HL-60 (cell line): ENCODE results near the gene PANK4.

Experiments used
- DNase-seq, 2 experiments: peaks; one replicate each; pipeline ENCODE4 v3.0.0-alpha.2; 2010 to 2020; ENCODE audit warnings: low read depth in 1 of 2, low spot score in 1 of 2
- H3K27ac ChIP-seq: fragments of 250-450 bp; sonication (Bioruptor Pico); replicated peaks from 2 replicates; pipeline ENCODE4 v1.5.1; 2020; ENCODE audit warnings: mild to moderate bottlenecking, moderate library complexity
- H3K27me3 ChIP-seq: fragments of 250-450 bp; sonication (Bioruptor Pico); 2 replicates; pipeline ENCODE4 v1.5.1; 2021; ENCODE audit warnings: mild to moderate bottlenecking, moderate library complexity; ENCODE audit not compliant: insufficient read depth, poor library complexity, severe bottlenecking
- H3K4me3 ChIP-seq: replicated peaks from 2 replicates; pipeline ENCODE4 v1.5.1; 2011; ENCODE audit warnings: mild to moderate bottlenecking, control low read depth, low read length; ENCODE audit not compliant: insufficient read depth
- GABPA ChIP-seq: IDR thresholded peaks from 2 replicates; pipeline ENCODE4 v1.6.1; 2012; ENCODE audit warnings: low read depth
- POLR2AphosphoS5 ChIP-seq: IDR thresholded peaks from 2 replicates; pipeline ENCODE4 v1.6.1; 2012; ENCODE audit warnings: low read depth
- SPI1 ChIP-seq: IDR thresholded peaks from 2 replicates; pipeline ENCODE4 v1.6.1; 2012; ENCODE audit warnings: low read depth, mild to moderate bottlenecking, borderline replicate concordance
- TF ChIP-seq, protein P1 (sequence below): IDR thresholded peaks from 2 replicates; pipeline ENCODE4 v1.6.1; 2012; ENCODE audit warnings: low read depth; ENCODE audit not compliant: insufficient replicate concordance
- TF ChIP-seq, protein P2 (sequence below): IDR thresholded peaks from one replicate; pipeline ENCODE4 v1.5.1; 2011; ENCODE audit warnings: low read length, control low read depth, inconsistent platforms; ENCODE audit not compliant: insufficient read depth

PANK4 gene

DNA sequence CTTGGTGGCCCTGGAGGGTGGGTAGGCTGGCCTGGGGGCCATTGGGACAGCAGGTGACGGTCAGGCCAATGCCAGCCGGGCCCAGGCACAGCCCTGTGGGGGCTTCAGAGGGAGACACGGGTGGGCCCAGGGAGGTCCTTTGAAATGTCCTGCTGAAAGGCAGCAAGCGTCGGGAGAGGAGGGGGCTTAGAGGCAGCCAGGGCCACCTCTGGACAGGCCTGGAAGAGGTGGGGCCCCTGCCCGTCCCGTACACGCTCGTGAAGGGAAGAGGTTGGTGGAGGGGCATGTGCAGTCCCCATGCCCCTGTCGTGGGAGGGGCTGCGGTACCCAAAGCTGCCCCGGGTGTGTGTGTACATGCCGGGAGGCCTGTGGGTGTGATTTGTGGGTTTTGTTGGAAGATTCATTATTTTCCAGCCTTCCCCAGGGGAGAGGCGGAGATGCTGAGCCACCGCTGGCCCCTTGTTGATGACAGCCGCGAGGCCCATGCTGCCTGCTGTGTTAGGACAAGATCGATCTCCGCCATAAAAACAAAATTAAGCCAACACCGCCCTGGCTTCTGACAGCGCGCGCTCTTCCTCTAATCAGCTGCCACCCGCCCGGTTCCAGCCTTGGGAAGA is 53.7 kb downstream of the PANK4 start:
- DNase-seq = no peak
- Histone ChIP-seq H3K27ac (no peak overlapping the region), H3K27me3 (peaks cover 8% of the 10 kb centered on the region), H3K4me3 (no peak overlapping the region)
- TF ChIP-seq SPI1 (no peak), POLR2AphosphoS5 (no peak), GABPA (no peak)
- TF ChIP-seq, protein P1, sequence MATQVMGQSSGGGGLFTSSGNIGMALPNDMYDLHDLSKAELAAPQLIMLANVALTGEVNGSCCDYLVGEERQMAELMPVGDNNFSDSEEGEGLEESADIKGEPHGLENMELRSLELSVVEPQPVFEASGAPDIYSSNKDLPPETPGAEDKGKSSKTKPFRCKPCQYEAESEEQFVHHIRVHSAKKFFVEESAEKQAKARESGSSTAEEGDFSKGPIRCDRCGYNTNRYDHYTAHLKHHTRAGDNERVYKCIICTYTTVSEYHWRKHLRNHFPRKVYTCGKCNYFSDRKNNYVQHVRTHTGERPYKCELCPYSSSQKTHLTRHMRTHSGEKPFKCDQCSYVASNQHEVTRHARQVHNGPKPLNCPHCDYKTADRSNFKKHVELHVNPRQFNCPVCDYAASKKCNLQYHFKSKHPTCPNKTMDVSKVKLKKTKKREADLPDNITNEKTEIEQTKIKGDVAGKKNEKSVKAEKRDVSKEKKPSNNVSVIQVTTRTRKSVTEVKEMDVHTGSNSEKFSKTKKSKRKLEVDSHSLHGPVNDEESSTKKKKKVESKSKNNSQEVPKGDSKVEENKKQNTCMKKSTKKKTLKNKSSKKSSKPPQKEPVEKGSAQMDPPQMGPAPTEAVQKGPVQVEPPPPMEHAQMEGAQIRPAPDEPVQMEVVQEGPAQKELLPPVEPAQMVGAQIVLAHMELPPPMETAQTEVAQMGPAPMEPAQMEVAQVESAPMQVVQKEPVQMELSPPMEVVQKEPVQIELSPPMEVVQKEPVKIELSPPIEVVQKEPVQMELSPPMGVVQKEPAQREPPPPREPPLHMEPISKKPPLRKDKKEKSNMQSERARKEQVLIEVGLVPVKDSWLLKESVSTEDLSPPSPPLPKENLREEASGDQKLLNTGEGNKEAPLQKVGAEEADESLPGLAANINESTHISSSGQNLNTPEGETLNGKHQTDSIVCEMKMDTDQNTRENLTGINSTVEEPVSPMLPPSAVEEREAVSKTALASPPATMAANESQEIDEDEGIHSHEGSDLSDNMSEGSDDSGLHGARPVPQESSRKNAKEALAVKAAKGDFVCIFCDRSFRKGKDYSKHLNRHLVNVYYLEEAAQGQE = no peak
- TF ChIP-seq, protein P2, sequence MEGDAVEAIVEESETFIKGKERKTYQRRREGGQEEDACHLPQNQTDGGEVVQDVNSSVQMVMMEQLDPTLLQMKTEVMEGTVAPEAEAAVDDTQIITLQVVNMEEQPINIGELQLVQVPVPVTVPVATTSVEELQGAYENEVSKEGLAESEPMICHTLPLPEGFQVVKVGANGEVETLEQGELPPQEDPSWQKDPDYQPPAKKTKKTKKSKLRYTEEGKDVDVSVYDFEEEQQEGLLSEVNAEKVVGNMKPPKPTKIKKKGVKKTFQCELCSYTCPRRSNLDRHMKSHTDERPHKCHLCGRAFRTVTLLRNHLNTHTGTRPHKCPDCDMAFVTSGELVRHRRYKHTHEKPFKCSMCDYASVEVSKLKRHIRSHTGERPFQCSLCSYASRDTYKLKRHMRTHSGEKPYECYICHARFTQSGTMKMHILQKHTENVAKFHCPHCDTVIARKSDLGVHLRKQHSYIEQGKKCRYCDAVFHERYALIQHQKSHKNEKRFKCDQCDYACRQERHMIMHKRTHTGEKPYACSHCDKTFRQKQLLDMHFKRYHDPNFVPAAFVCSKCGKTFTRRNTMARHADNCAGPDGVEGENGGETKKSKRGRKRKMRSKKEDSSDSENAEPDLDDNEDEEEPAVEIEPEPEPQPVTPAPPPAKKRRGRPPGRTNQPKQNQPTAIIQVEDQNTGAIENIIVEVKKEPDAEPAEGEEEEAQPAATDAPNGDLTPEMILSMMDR = no peak

DNA sequence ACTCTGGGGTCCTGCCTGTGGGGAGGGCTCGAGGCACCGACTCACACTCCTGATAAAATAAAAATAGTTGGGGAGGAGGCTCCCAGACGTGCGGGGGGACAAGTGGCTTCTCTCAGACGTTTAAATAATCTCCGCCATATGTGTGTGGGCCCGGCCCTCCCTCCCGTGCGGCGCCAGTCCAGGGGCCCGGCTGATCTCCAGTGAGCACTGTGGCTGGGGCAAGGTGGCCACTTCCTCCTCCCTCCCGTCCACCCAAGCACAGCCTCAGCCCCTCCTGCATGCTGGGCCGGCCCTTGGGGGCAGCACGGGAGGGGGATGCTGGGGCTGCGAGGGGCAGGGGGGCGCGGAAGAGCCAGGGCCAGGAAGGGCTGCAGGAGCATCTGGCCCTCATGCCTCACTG is 54.3 kb downstream of the PANK4 start:
- TF ChIP-seq POLR2AphosphoS5 (no peak), GABPA (no peak), SPI1 (no peak)
- TF ChIP-seq, protein P1 = no peak
- TF ChIP-seq, protein P2 = no peak
- Histone ChIP-seq H3K27me3 (peaks cover 8% of the 10 kb centered on the region), H3K4me3 (no peak overlapping the region), H3K27ac (no peak overlapping the region)
- no peak for DNase-seq

DNA sequence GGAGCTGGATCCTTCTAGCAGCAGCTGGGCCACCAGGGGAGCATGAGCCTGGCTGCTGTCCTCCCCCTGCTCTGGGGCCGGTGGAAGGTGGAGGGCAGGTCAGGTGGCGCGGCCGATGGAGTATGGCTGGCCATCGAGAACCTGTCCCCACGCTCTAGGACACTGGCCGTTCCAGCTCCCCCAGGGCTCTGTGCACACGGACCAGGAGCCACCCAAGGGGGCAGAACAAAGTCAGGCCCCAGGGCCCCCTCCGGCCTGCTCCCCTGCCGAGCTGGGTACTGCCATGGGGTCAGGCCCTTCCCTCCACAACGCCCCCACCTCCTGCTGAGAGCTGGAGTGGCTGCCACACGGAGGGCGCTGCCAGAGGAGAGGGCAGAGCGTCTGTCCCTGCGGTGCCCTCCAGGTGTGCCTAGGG is 54.8 kb downstream of the PANK4 start:
- Histone ChIP-seq H3K27me3 (peaks cover 8% of the 10 kb centered on the region), H3K4me3 (no peak overlapping the region), H3K27ac (no peak overlapping the region)
- no peak for DNase-seq
- TF ChIP-seq, protein P2 = no peak
- TF ChIP-seq, protein P1 = no peak
- TF ChIP-seq POLR2AphosphoS5 (no peak), GABPA (no peak), SPI1 (no peak)
